Stimulated activated CD8-positive, alpha-beta memory T cell treated with anti-CD3 and anti-CD28 coated beads, Interleukin-7, amount 100 ng/mL, for 4 hours (primary cell): Measurements from ENCODE around the gene DBNL.

ENCODE experiments used
- DNase-seq, 2 donors: peaks; one replicate each; pipeline ENCODE4 v3.0.0-alpha.2; 2020; ENCODE audit warnings: low read depth in 2 of 2

The DBNL gene

GRCh38 chr7:44077061-44077460 lies 32.6 kb downstream of the DBNL start:
- DNase-seq: no peak

GRCh38 chr7:44077681-44078091 lies 33.2 kb downstream of the DBNL start:
- no peak for DNase-seq

- no peak for DNase-seq
Observed at GRCh38 chr7:44078521-44078920, 34.0 kb downstream of the DBNL start.

- DNase-seq: no peak
Observed at GRCh38 chr7:44079331-44080021, 35.0 kb downstream of the DBNL start.

GRCh38 chr7:44080118-44080517 lies 35.6 kb downstream of the DBNL start:
- DNase-seq: no peak

GRCh38 chr7:44080686-44081265 lies 36.3 kb downstream of the DBNL start:
- no peak for DNase-seq

GRCh38 chr7:44081266-44081748 lies 36.8 kb downstream of the DBNL start:
- no peak for DNase-seq

- peak; percentile 96 to 99 for DNase-seq
Observed at GRCh38 chr7:44082541-44083207, 38.2 kb downstream of the DBNL start.

- no peak for DNase-seq
Observed at GRCh38 chr7:44083796-44084195, 39.3 kb downstream of the DBNL start.

- no peak for DNase-seq
Observed at GRCh38 chr7:44084701-44085100, 40.2 kb downstream of the DBNL start.

GRCh38 chr7:44085546-44085945 lies 41.0 kb downstream of the DBNL start:
- no peak for DNase-seq

GRCh38 chr7:44086627-44087026 lies 42.1 kb downstream of the DBNL start:
- DNase-seq: no peak

- DNase-seq: no peak
Observed at GRCh38 chr7:44087911-44088838, 43.7 kb downstream of the DBNL start.

GRCh38 chr7:44093102-44093641 lies 48.7 kb downstream of the DBNL start:
- DNase-seq: no peak

- no peak for DNase-seq
Observed at GRCh38 chr7:44094365-44094764, 49.9 kb downstream of the DBNL start.

GRCh38 chr7:44094883-44095592 lies 50.5 kb downstream of the DBNL start:
- no peak for DNase-seq

GRCh38 chr7:44095781-44096180 lies 51.3 kb downstream of the DBNL start:
- no peak for DNase-seq

GRCh38 chr7:44096326-44096881 lies 51.9 kb downstream of the DBNL start:
- no peak for DNase-seq

GRCh38 chr7:44097064-44097932 lies 52.8 kb downstream of the DBNL start:
- DNase-seq: no peak
